SU-DHL-6 (cell line): ENCODE results near the gene OXCT2.
"Not testable (repeated sequence)": the region's sequence is repeated elsewhere in the genome, so short reads cannot be mapped to it uniquely, and the experiment has no call there.

ENCODE experiments used
- EZH2phosphoT487 ChIP-seq: fragments of 200-600 bp; sonication (generic), shearing (Covaris generic); conservative IDR thresholded peaks from 2 replicates; pipeline ENCODE4 v1.6.1; 2018; ENCODE audit warnings: mild to moderate bottlenecking, antibody characterized with exemption, low read length, moderate library complexity, mixed read lengths
- TF ChIP-seq, protein P1 (sequence below): fragments of 200-600 bp; sonication (generic); IDR thresholded peaks from one replicate; pipeline ENCODE4 v1.5.1; 2017; ENCODE audit warnings: antibody characterized with exemption, mild to moderate bottlenecking, low read length, moderate library complexity; ENCODE audit not compliant: insufficient read depth, poor library complexity, severe bottlenecking

GRCh38 chr1:39787964-39788363 lies 16.8 kb upstream of the OXCT2 start:
- TF ChIP-seq, protein P1, sequence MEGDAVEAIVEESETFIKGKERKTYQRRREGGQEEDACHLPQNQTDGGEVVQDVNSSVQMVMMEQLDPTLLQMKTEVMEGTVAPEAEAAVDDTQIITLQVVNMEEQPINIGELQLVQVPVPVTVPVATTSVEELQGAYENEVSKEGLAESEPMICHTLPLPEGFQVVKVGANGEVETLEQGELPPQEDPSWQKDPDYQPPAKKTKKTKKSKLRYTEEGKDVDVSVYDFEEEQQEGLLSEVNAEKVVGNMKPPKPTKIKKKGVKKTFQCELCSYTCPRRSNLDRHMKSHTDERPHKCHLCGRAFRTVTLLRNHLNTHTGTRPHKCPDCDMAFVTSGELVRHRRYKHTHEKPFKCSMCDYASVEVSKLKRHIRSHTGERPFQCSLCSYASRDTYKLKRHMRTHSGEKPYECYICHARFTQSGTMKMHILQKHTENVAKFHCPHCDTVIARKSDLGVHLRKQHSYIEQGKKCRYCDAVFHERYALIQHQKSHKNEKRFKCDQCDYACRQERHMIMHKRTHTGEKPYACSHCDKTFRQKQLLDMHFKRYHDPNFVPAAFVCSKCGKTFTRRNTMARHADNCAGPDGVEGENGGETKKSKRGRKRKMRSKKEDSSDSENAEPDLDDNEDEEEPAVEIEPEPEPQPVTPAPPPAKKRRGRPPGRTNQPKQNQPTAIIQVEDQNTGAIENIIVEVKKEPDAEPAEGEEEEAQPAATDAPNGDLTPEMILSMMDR: not testable (repeated sequence)
- TF ChIP-seq EZH2phosphoT487: not testable (repeated sequence)
